Natural killer cell (primary cell): ENCODE measurements around the gene PALLD. TPM values are rescaled to one million over a fixed set of nuclear protein-coding genes. Genes with fewer than 3 reads are reported as not detected.

Experiments used
- ATAC-seq, 3 donors: fragments of 150-1000 bp in 2 of 3; fragments of 200-7000 bp in 1 of 3; cut with Tn5 transposase; 1 replicate in 1 of 3; 2 replicates in 2 of 3; pipeline ENCODE4 v1.10.0; 2021; ENCODE audit warnings: mild to moderate bottlenecking in 2 of 3, moderate library complexity in 2 of 3
- DNase-seq, 2 donors: peaks; one replicate each; pipeline versions ENCODE4 v3.0.0 to v3.0.0-alpha.2; 2013 to 2021; ENCODE audit warnings: mixed read lengths in 1 of 2
- H3K27ac ChIP-seq: one replicate; pipeline ENCODE4 v1.5.1; 2013; ENCODE audit warnings: mild to moderate bottlenecking, low read length
- H3K27me3 ChIP-seq: one replicate; pipeline ENCODE4 v1.6.1; 2013; ENCODE audit warnings: low read length; ENCODE audit not compliant: control insufficient read depth, insufficient read depth
- H3K36me3 ChIP-seq: one replicate; pipeline ENCODE4 v1.6.1; 2013; ENCODE audit warnings: low read length; ENCODE audit not compliant: control insufficient read depth, insufficient read depth
- H3K4me1 ChIP-seq: one replicate; pipeline ENCODE4 v1.6.1; 2013; ENCODE audit warnings: low read length; ENCODE audit not compliant: control insufficient read depth, insufficient read depth
- H3K4me3 ChIP-seq: one replicate; pipeline ENCODE4 v1.5.1; 2013; ENCODE audit warnings: low read length
- H3K9me3 ChIP-seq: one replicate; pipeline ENCODE4 v1.6.1; 2013; ENCODE audit warnings: low read length; ENCODE audit not compliant: control insufficient read depth, insufficient read depth
- H3K27ac Mint-ChIP-seq, 2 donors: one replicate each; pipeline ENCODE4 v1.8.0; 2022; ENCODE audit warnings: mild to moderate bottlenecking in 2 of 2, mixed read lengths in 2 of 2, moderate library complexity in 1 of 2
- H3K27me3 Mint-ChIP-seq, 2 donors: one replicate each; pipeline ENCODE4 v1.8.0; 2022; ENCODE audit warnings: low read depth in 2 of 2, mixed read lengths in 2 of 2
- H3K36me3 Mint-ChIP-seq: one replicate; pipeline ENCODE4 v1.8.0; 2022; ENCODE audit warnings: mixed read lengths
- H3K4me1 Mint-ChIP-seq, 2 donors: one replicate each; pipeline ENCODE4 v1.8.0; 2022; ENCODE audit warnings: mixed read lengths in 2 of 2
- H3K4me3 Mint-ChIP-seq: one replicate; pipeline ENCODE4 v1.8.0; 2022; ENCODE audit warnings: mild to moderate bottlenecking, moderate library complexity, mixed read lengths
- H3K9me3 Mint-ChIP-seq, 2 donors: one replicate each; pipeline ENCODE4 v1.8.0; 2022; ENCODE audit warnings: mixed read lengths in 2 of 2
- WGBS: methylation state at CpG from one replicate; pipeline ENCODE4 v1.1.7; 2013; ENCODE audit warnings: missing lambda C conversion rate; ENCODE audit not compliant: insufficient coverage; 5-methylcytosine and 5-hydroxymethylcytosine counted together
- intact Hi-C: fragments of 100-400 bp; cut with micrococcal nuclease; formaldehyde crosslinking; loops from one replicate; pipeline ENCODE4 v1.14.2; 2022
- total RNA-seq, 4 donors: library from RNA; stranded (reverse); fragments of 120-200 nt in 1 of 4; gene quantifications; one replicate each; pipeline versions ENCODE4 v1.2.3 to v1.2.4, GENCODE V29; 2013 to 2022
- TF ChIP-seq, protein P1 (sequence below): fragments of 200-600 bp; IDR thresholded peaks from one replicate; pipeline ENCODE4 v1.8.0; 2022; ENCODE audit warnings: antibody characterized with exemption

Gene PALLD
- total RNA-seq, 3 donors from 2014 or later (not counting 1 experiment from before 2014, with no cell fraction given), result 15.1 to 25.4 (median 22.8) TPM

DNA sequence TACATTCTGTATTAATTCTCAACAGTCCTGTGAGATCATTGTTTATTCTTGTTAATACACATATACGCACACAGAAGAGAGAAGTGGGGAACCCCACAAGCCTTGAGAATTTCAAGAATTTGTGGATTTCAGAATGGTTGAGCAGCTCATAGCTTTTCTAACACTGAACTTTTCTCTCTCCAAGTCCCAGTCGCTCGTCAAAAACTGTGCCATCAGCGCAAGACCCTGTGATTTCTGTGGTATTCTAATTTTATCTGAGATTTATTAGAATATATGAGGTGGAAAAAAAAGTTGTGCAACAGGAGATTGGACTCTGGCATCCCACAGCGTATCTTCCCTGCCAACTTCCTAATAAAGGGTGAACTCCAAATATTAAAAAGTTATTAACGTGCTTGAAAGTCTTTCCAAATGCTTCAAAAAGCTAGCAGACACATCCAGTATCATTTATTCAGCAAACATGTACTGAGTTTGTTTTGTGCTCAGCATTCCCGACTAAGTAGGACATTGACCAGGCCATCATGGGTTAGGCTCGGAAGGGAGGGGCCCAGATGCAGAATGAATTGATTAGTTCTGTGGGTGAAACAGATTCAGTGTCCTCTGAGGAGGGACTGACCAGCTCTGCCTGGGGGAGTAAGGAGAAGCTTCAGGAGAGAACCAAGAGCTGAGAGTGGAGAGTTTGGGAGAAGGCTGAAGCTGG is 347.6 kb downstream of the PALLD start:
- ATAC-seq (no peak), DNase-seq (no peak)
- Mint-ChIP-seq H3K4me3 (no peak overlapping the region), H3K36me3 (no peaks in the 10 kb centered on the region), H3K27ac (no peak overlapping the region), H3K9me3 (no peaks in the 10 kb centered on the region), H3K27me3 (peaks cover 3 to 19% of the 10 kb centered on the region in 2 donors), H3K4me1 (peaks cover 0 to 12% of the 10 kb centered on the region in 2 donors)
- H3K4me3 ChIP-seq, result no peak overlapping the region
- 94% methylated on average over 4 of the region's 8 CpGs for WGBS
- H3K4me1 ChIP-seq, result no peaks in the 10 kb centered on the region
- H3K9me3 ChIP-seq, result no peaks in the 10 kb centered on the region
- no peaks in the 10 kb centered on the region for H3K27me3 ChIP-seq
- H3K27ac ChIP-seq, result no peak overlapping the region
- intact Hi-C loops, result no loop called here
- no peaks in the 10 kb centered on the region for H3K36me3 ChIP-seq
- TF ChIP-seq, protein P1, sequence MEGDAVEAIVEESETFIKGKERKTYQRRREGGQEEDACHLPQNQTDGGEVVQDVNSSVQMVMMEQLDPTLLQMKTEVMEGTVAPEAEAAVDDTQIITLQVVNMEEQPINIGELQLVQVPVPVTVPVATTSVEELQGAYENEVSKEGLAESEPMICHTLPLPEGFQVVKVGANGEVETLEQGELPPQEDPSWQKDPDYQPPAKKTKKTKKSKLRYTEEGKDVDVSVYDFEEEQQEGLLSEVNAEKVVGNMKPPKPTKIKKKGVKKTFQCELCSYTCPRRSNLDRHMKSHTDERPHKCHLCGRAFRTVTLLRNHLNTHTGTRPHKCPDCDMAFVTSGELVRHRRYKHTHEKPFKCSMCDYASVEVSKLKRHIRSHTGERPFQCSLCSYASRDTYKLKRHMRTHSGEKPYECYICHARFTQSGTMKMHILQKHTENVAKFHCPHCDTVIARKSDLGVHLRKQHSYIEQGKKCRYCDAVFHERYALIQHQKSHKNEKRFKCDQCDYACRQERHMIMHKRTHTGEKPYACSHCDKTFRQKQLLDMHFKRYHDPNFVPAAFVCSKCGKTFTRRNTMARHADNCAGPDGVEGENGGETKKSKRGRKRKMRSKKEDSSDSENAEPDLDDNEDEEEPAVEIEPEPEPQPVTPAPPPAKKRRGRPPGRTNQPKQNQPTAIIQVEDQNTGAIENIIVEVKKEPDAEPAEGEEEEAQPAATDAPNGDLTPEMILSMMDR, result no peak

DNA sequence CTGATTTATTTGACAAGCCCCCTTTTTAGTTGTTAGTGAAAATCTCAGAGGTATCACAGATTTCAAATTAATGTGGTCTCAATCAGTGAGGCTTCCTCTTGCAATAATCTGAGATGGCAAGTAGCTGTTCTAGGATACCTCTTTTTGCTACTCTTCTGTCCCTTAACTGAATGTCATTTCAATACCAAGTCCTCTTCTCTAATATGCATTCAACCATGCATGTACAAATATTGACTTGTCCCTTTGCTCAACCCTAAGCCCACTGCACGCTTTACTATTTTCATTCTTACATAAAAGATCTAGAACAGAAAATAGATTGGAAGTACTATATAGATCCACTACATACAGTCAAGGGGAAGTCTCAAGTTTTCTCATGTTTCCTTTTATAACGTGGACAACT is 349.0 kb downstream of the PALLD start:
- Mint-ChIP-seq H3K9me3 (no peaks in the 10 kb centered on the region), H3K4me1 (peaks cover 0 to 12% of the 10 kb centered on the region in 2 donors), H3K36me3 (no peaks in the 10 kb centered on the region), H3K27ac (no peak overlapping the region), H3K27me3 (peaks cover 3 to 18% of the 10 kb centered on the region in 2 donors), H3K4me3 (no peak overlapping the region)
- no CpG with 5 or more reads among the region's 2 CpGs for WGBS
- intact Hi-C loops, result no loop called here
- H3K27me3 ChIP-seq, result no peaks in the 10 kb centered on the region
- no peaks in the 10 kb centered on the region for H3K4me1 ChIP-seq
- no peak for ATAC-seq
- DNase-seq, result no peak
- H3K36me3 ChIP-seq, result no peaks in the 10 kb centered on the region
- H3K4me3 ChIP-seq, result no peak overlapping the region
- H3K9me3 ChIP-seq, result no peaks in the 10 kb centered on the region
- TF ChIP-seq, protein P1, result no peak
- H3K27ac ChIP-seq, result no peak overlapping the region

GRCh38 chr4:168846414-168846813 is 349.6 kb downstream of the PALLD start:
- H3K4me1 Mint-ChIP-seq, result peaks cover 0 to 12% of the 10 kb centered on the region in 2 donors
- intact Hi-C loops, result no loop called here
- no peak overlapping the region for H3K4me3 ChIP-seq
- H3K9me3 Mint-ChIP-seq, result no peaks in the 10 kb centered on the region
- no peak overlapping the region for H3K27ac Mint-ChIP-seq
- H3K27me3 ChIP-seq, result no peaks in the 10 kb centered on the region
- TF ChIP-seq, protein P1, result no peak
- H3K36me3 ChIP-seq, result no peaks in the 10 kb centered on the region
- peaks cover 3 to 18% of the 10 kb centered on the region in 2 donors for H3K27me3 Mint-ChIP-seq
- no peak overlapping the region for H3K27ac ChIP-seq
- ATAC-seq (no peak), DNase-seq (no peak)
- no peaks in the 10 kb centered on the region for H3K36me3 Mint-ChIP-seq
- 97% methylated on average over 4 of the region's 4 CpGs for WGBS
- H3K4me1 ChIP-seq, result no peaks in the 10 kb centered on the region
- no peak overlapping the region for H3K4me3 Mint-ChIP-seq
- no peaks in the 10 kb centered on the region for H3K9me3 ChIP-seq
